ENCODE data around the gene PADI3. TPM values are rescaled to one million over a fixed set of nuclear protein-coding genes. Genes with fewer than 3 reads are reported as not detected.

Gene PADI3
- total and polyA plus RNA-seq, 2 experiments from 2014 or later: 0.37 to 0.80 TPM

GRCh38 chr1:17307329-17307728, 58.4 kb downstream of the PADI3 start (continued):
- TF ChIP-seq ETS1 (IDR thresholded peaks at IDR 0.05): no peak
- no peak for TF ChIP-seq ZNF331 (CRISPR knock-in tag; IDR thresholded peaks at IDR 0.05; ENCODE audit: low read depth)
- no peak for TF ChIP-seq STAT1 (IDR thresholded peaks at IDR 0.05; ENCODE audit: unreplicated experiment)
- TF ChIP-seq EZH2 (IDR thresholded peaks at IDR 0.05; ENCODE audit: low read depth, unreplicated experiment): no peak
- TF ChIP-seq CREB1 (CRISPR knock-in tag; IDR thresholded peaks at IDR 0.05; ENCODE audit: low read depth): no peak
- no peak for TF ChIP-seq NANOG (IDR thresholded peaks at IDR 0.05; ENCODE audit: borderline replicate concordance)
- TF ChIP-seq JUNB (IDR thresholded peaks at IDR 0.05; ENCODE audit: unreplicated experiment): no peak
- TF ChIP-seq ZNF114 (CRISPR knock-in tag; IDR thresholded peaks at IDR 0.05): no peak
- no peak for TF ChIP-seq CTCF (conservative IDR thresholded peaks at IDR 0.05; ENCODE audit: low read depth in 2 of 2)

- Mint-ChIP-seq H3K9me3 (peaks cover 6% of the 10 kb centered on the region), H3K4me3 (no peak within 1 kb of the TSS), H3K36me3 (ENCODE audit: low read depth) (peaks cover 3% of the 10 kb centered on the region; the same call in 1 of the 3 replicates), H3K27ac (peak within 1 kb of the TSS; percentile 60), H3K27me3 (ENCODE audit: insufficient read depth, low read depth, poor library complexity) (peaks cover 17% of the 10 kb centered on the region), H3K4me1 (peaks cover 42% of the 10 kb centered on the region)
- Histone ChIP-seq H3K27ac (ENCODE audit: low read depth) (no peak within 1 kb of the TSS), H2AFZ (no peak within 1 kb of the TSS), H3K9me2 (ENCODE audit: insufficient read depth) (no peaks in the 10 kb centered on the region), H3K4me1 (ENCODE audit: insufficient read depth) (peaks cover 13% of the 10 kb centered on the region; the same call in 1 of the 2 replicates), H3F3A (replicated peaks; ENCODE audit: low read depth) (no peaks in the 10 kb centered on the region), H3K36me3 (ENCODE audit: insufficient read depth) (no peaks in the 10 kb centered on the region), H3K4me2 (no peak within 1 kb of the TSS), H3K79me2 (replicated peaks; ENCODE audit: insufficient read depth) (no peaks in the 10 kb centered on the region), H4K20me1 (replicated peaks; ENCODE audit: insufficient read depth) (no peaks in the 10 kb centered on the region), H3K4me3 (no peak within 1 kb of the TSS), H3K27me3 (ENCODE audit: insufficient read depth) (no peaks in the 10 kb centered on the region)
- DNase-seq (ENCODE audit: low spot score) (no peak), ATAC-seq (no peak)
- no peak for TF ChIP-seq CTCF (conservative IDR thresholded peaks at IDR 0.05; ENCODE audit: low read depth in 2 of 2)
- TF ChIP-seq EZH2phosphoT487 (IDR thresholded peaks at IDR 0.05; ENCODE audit: unreplicated experiment): no peak
- TF ChIP-seq EZH2 (IDR thresholded peaks at IDR 0.05; ENCODE audit: low read depth, unreplicated experiment): no peak
- no peak for TF ChIP-seq NANOG (IDR thresholded peaks at IDR 0.05; ENCODE audit: borderline replicate concordance)
- TF ChIP-seq JUNB (IDR thresholded peaks at IDR 0.05; ENCODE audit: unreplicated experiment): no peak
- TF ChIP-seq ETS1 (IDR thresholded peaks at IDR 0.05): no peak
- no peak for TF ChIP-seq ZNF462 (CRISPR knock-in tag; IDR thresholded peaks at IDR 0.05)
These were observed 59.0 kb downstream of the PADI3 start, which contains the start of gene PADI4 for GRCh38 chr1:17307946-17308345. TSS of gene PADI4 (plus strand) at chr1:17308197. CDS start at chr1:17308223, 26 bp downstream.

Data from GM23338 (cell line).